Parathyroid adenoma (tissue), 2 donors: ENCODE data around the gene DPYD.

Experiments
- H2AFZ ChIP-seq: fragments of 300-600 bp; sonication (generic); one replicate; pipeline ENCODE4 v1.7.0; 2017; ENCODE audit warnings: antibody characterized with exemption, mild to moderate bottlenecking
- H3K27ac ChIP-seq: fragments of 300-600 bp; sonication (generic); one replicate; pipeline ENCODE4 v1.7.0; 2017
- H3K27me3 ChIP-seq: fragments of 300-600 bp; sonication (generic); one replicate; pipeline ENCODE4 v1.7.0; 2017; ENCODE audit warnings: low read length; ENCODE audit not compliant: control insufficient read depth, insufficient read depth
- H3K36me3 ChIP-seq: fragments of 300-600 bp; sonication (generic); one replicate; pipeline ENCODE4 v1.7.0; 2017; ENCODE audit warnings: low read length; ENCODE audit not compliant: control insufficient read depth, insufficient read depth
- H3K4me1 ChIP-seq: fragments of 300-600 bp; sonication (generic); one replicate; pipeline ENCODE4 v1.7.0; 2017; ENCODE audit warnings: control low read depth
- H3K4me2 ChIP-seq: fragments of 300-600 bp; sonication (generic); one replicate; pipeline ENCODE4 v1.7.0; 2017; ENCODE audit warnings: low read length
- H3K4me3 ChIP-seq: fragments of 300-600 bp; sonication (generic); one replicate; pipeline ENCODE4 v1.7.0; 2017; ENCODE audit warnings: low read depth, low read length
- H3K79me2 ChIP-seq: fragments of 300-600 bp; sonication (generic); one replicate; pipeline ENCODE4 v1.7.0; 2017; ENCODE audit warnings: control low read depth
- H3K9ac ChIP-seq: fragments of 300-600 bp; sonication (generic); one replicate; pipeline ENCODE4 v1.7.0; 2017; ENCODE audit warnings: mild to moderate bottlenecking
- H3K9me3 ChIP-seq: fragments of 300-600 bp; sonication (generic); one replicate; pipeline ENCODE4 v1.7.0; 2017; ENCODE audit warnings: low read length; ENCODE audit not compliant: control insufficient read depth
- CTCF ChIP-seq: fragments of 300-600 bp; sonication (generic); IDR thresholded peaks from one replicate; pipeline ENCODE4 v1.7.0; 2017; ENCODE audit warnings: antibody characterized with exemption, mild to moderate bottlenecking
- donor health status: primary hyperparathyroidism.

Gene DPYD

GRCh38 chr1:97073169-97073568 is 847.7 kb downstream of the DPYD start:
- Histone ChIP-seq H3K36me3 (no peaks in the 10 kb centered on the region), H3K4me2 (no peak overlapping the region), H3K9ac (no peak overlapping the region), H3K4me3 (no peak overlapping the region), H3K4me1 (no peaks in the 10 kb centered on the region), H3K79me2 (no peaks in the 10 kb centered on the region), H3K9me3 (no peaks in the 10 kb centered on the region), H3K27me3 (no peaks in the 10 kb centered on the region), H2AFZ (no peak overlapping the region), H3K27ac (no peak overlapping the region)
- TF ChIP-seq CTCF, result no peak

GRCh38 chr1:97071173-97071572 is 849.7 kb downstream of the DPYD start:
- no peak overlapping the region for H3K4me3 ChIP-seq
- no peaks in the 10 kb centered on the region for H3K36me3 ChIP-seq
- no peaks in the 10 kb centered on the region for H3K4me1 ChIP-seq
- TF ChIP-seq CTCF, result no peak
- no peaks in the 10 kb centered on the region for H3K79me2 ChIP-seq
- H3K9ac ChIP-seq, result no peak overlapping the region
- H3K9me3 ChIP-seq, result no peaks in the 10 kb centered on the region
- H2AFZ ChIP-seq, result no peak overlapping the region
- no peak overlapping the region for H3K4me2 ChIP-seq
- H3K27ac ChIP-seq, result no peak overlapping the region
- H3K27me3 ChIP-seq, result no peaks in the 10 kb centered on the region

GRCh38 chr1:97070376-97070775 is 850.5 kb downstream of the DPYD start:
- H3K27ac ChIP-seq, result no peak overlapping the region
- H3K4me2 ChIP-seq, result no peak overlapping the region
- H3K79me2 ChIP-seq, result no peaks in the 10 kb centered on the region
- no peak overlapping the region for H3K4me3 ChIP-seq
- no peaks in the 10 kb centered on the region for H3K27me3 ChIP-seq
- H3K9me3 ChIP-seq, result no peaks in the 10 kb centered on the region
- no peak for TF ChIP-seq CTCF
- H3K4me1 ChIP-seq, result no peaks in the 10 kb centered on the region
- H3K36me3 ChIP-seq, result no peaks in the 10 kb centered on the region
- no peak overlapping the region for H2AFZ ChIP-seq
- no peak overlapping the region for H3K9ac ChIP-seq

GRCh38 chr1:97069312-97069711 is 851.5 kb downstream of the DPYD start:
- H2AFZ ChIP-seq, result no peak overlapping the region
- H3K4me2 ChIP-seq, result no peak overlapping the region
- H3K27me3 ChIP-seq, result no peaks in the 10 kb centered on the region
- TF ChIP-seq CTCF, result no peak
- no peak overlapping the region for H3K27ac ChIP-seq
- H3K79me2 ChIP-seq, result no peaks in the 10 kb centered on the region
- no peaks in the 10 kb centered on the region for H3K4me1 ChIP-seq
- no peaks in the 10 kb centered on the region for H3K9me3 ChIP-seq
- H3K4me3 ChIP-seq, result no peak overlapping the region
- H3K9ac ChIP-seq, result no peak overlapping the region
- H3K36me3 ChIP-seq, result no peaks in the 10 kb centered on the region

GRCh38 chr1:97066860-97067259 is 854.0 kb downstream of the DPYD start:
- no peaks in the 10 kb centered on the region for H3K36me3 ChIP-seq
- H3K27me3 ChIP-seq, result no peaks in the 10 kb centered on the region
- no peak overlapping the region for H3K4me3 ChIP-seq
- no peaks in the 10 kb centered on the region for H3K79me2 ChIP-seq
- no peak overlapping the region for H2AFZ ChIP-seq
- H3K27ac ChIP-seq, result no peak overlapping the region
- H3K4me2 ChIP-seq, result no peak overlapping the region
- no peaks in the 10 kb centered on the region for H3K4me1 ChIP-seq
- TF ChIP-seq CTCF, result no peak
- no peak overlapping the region for H3K9ac ChIP-seq
- no peaks in the 10 kb centered on the region for H3K9me3 ChIP-seq
